ENCODE measurements around the gene LYAR.
A peak's percentile ranks its signal among the peaks of the same experiment; 100 is the strongest.

LYAR gene

GRCh38 chr4:4281787-4282186, 8.2 kb downstream of the LYAR start:
- TF ChIP-seq, protein P1, sequence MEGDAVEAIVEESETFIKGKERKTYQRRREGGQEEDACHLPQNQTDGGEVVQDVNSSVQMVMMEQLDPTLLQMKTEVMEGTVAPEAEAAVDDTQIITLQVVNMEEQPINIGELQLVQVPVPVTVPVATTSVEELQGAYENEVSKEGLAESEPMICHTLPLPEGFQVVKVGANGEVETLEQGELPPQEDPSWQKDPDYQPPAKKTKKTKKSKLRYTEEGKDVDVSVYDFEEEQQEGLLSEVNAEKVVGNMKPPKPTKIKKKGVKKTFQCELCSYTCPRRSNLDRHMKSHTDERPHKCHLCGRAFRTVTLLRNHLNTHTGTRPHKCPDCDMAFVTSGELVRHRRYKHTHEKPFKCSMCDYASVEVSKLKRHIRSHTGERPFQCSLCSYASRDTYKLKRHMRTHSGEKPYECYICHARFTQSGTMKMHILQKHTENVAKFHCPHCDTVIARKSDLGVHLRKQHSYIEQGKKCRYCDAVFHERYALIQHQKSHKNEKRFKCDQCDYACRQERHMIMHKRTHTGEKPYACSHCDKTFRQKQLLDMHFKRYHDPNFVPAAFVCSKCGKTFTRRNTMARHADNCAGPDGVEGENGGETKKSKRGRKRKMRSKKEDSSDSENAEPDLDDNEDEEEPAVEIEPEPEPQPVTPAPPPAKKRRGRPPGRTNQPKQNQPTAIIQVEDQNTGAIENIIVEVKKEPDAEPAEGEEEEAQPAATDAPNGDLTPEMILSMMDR (IDR thresholded peaks at IDR 0.05; ENCODE audit: control insufficient read depth, extremely low read depth, insufficient read depth): no peak
- no peak overlapping the region for H3K4me3 ChIP-seq (ENCODE audit: low read depth, low read length)
- DNase-seq (ENCODE audit: low read depth): no peak

DNA sequence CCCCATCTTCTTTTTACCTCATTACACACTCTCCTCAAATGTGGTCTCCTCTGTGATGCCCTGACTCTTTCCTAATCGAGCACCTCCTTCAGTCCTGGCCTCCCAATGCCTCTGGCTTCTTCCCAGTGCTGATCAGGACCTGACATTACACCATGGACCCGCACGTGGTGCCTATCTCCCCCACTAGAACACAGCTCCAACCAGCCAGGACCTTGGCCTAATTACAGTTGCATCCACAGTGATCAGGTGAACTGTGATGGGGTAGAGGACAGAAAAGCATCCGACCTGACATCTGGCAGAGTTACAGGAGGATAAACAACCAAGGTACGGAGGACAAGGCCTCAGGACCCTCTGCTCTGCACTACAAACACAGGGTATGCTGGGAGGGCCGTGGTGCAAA, 12.4 kb downstream of the LYAR start:
- TF ChIP-seq, protein P1 (IDR thresholded peaks at IDR 0.05; ENCODE audit: control insufficient read depth, extremely low read depth, insufficient read depth): no peak
- DNase-seq (ENCODE audit: low read depth): no peak
- H3K4me3 ChIP-seq (ENCODE audit: low read depth, low read length): no peak overlapping the region

- TF ChIP-seq, protein P1 (IDR thresholded peaks at IDR 0.05; ENCODE audit: control insufficient read depth, extremely low read depth, insufficient read depth): no peak
- no peak for DNase-seq (ENCODE audit: low read depth)
- no peak overlapping the region for H3K4me3 ChIP-seq (ENCODE audit: low read depth, low read length)
Observed at GRCh38 chr4:4274226-4274625, 15.7 kb downstream of the LYAR start.

- DNase-seq (ENCODE audit: low read depth): no peak
- H3K4me3 ChIP-seq (ENCODE audit: low read depth, low read length): no peak overlapping the region
- TF ChIP-seq, protein P1 (IDR thresholded peaks at IDR 0.05; ENCODE audit: control insufficient read depth, extremely low read depth, insufficient read depth): 0 out of 2 replicates have a peak, but pooled peaks have one; percentile 16
Observed at GRCh38 chr4:4271912-4272311, 18.0 kb downstream of the LYAR start.

GRCh38 chr4:4270529-4270928, 19.4 kb downstream of the LYAR start:
- DNase-seq (ENCODE audit: low read depth): no peak
- TF ChIP-seq, protein P1 (IDR thresholded peaks at IDR 0.05; ENCODE audit: control insufficient read depth, extremely low read depth, insufficient read depth): no peak
- H3K4me3 ChIP-seq (ENCODE audit: low read depth, low read length): no peak overlapping the region

DNA sequence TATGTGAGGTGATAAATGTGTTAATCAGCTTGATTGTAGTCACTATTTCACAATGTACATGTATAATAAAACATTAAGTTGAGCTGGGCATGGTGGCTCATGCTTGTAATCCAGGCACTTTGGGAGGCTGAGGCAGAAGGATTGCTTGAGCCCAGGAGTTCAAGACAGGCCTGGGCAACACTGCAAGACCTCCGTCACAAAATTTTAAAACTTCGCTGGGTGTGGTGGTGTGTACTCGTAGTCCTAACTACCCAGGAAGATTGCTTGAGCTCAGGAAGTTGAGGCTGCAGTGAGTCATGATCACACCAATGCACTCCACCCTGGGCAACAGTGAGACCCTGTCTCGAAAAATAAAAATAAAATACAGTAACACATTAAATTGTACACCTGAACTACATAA, 20.1 kb downstream of the LYAR start:
- no peak for DNase-seq (ENCODE audit: low read depth)
- no peak overlapping the region for H3K4me3 ChIP-seq (ENCODE audit: low read depth, low read length)
- TF ChIP-seq, protein P1 (IDR thresholded peaks at IDR 0.05; ENCODE audit: control insufficient read depth, extremely low read depth, insufficient read depth): no peak

- no peak for DNase-seq (ENCODE audit: low read depth)
- TF ChIP-seq, protein P1 (IDR thresholded peaks at IDR 0.05; ENCODE audit: control insufficient read depth, extremely low read depth, insufficient read depth): no peak
- no peak overlapping the region for H3K4me3 ChIP-seq (ENCODE audit: low read depth, low read length)
Observed at GRCh38 chr4:4269331-4269731, 20.6 kb downstream of the LYAR start.
